GM23338 (cell line): ENCODE data around the gene TGFBI. TPM values are rescaled to one million over a fixed set of nuclear protein-coding genes. Genes with fewer than 3 reads are reported as not detected.

Source experiments
- ATAC-seq: fragments of 200-7000 bp; cut with Tn5 transposase; 3 replicates; pipeline ENCODE4 v1.9.1; 2020
- DNase-seq: peaks from one replicate; pipeline ENCODE4 v3.0.0-alpha.2; 2015; ENCODE audit warnings: low spot score
- H2AFZ ChIP-seq: fragments of 200-600 bp; sonication (generic); 2 replicates; pipeline ENCODE4 v1.8.0; 2016; ENCODE audit warnings: antibody characterized with exemption, mild to moderate bottlenecking, moderate library complexity
- H3F3A ChIP-seq: fragments of 200-600 bp; sonication (generic); replicated peaks from 2 replicates; pipeline ENCODE4 v1.8.0; 2017; ENCODE audit warnings: antibody characterized with exemption, mixed run types, low read depth
- H3K27ac ChIP-seq: fragments of 200-600 bp; sonication (generic); 2 replicates; pipeline ENCODE4 v1.6.1; 2016; ENCODE audit warnings: low read depth
- H3K27me3 ChIP-seq: fragments of 200-600 bp; sonication (generic); 2 replicates; pipeline ENCODE4 v1.8.0; 2016; ENCODE audit warnings: mild to moderate bottlenecking, mixed run types, moderate library complexity; ENCODE audit not compliant: insufficient read depth
- H3K36me3 ChIP-seq: fragments of 200-600 bp; sonication (generic); 2 replicates; pipeline ENCODE4 v1.8.0; 2016; ENCODE audit warnings: mild to moderate bottlenecking; ENCODE audit not compliant: insufficient read depth
- H3K4me1 ChIP-seq: fragments of 200-600 bp; sonication (generic); 2 replicates; pipeline ENCODE4 v1.8.0; 2016; ENCODE audit warnings: mild to moderate bottlenecking, moderate library complexity; ENCODE audit not compliant: insufficient read depth
- H3K4me2 ChIP-seq: fragments of 200-600 bp; sonication (generic); 2 replicates; pipeline ENCODE4 v1.7.1; 2017; ENCODE audit warnings: mixed run types
- H3K4me3 ChIP-seq: fragments of 200-600 bp; sonication (generic); 2 replicates; pipeline ENCODE4 v1.6.1; 2016; ENCODE audit warnings: mixed run types
- H3K79me2 ChIP-seq: fragments of 200-600 bp; sonication (generic); replicated peaks from 2 replicates; pipeline ENCODE4 v1.8.0; 2017; ENCODE audit warnings: mild to moderate bottlenecking; ENCODE audit not compliant: insufficient read depth
- H3K9me2 ChIP-seq: fragments of 200-600 bp; sonication (generic); 2 replicates; pipeline ENCODE4 v1.8.0; 2017; ENCODE audit not compliant: insufficient read depth
- H4K20me1 ChIP-seq: fragments of 200-600 bp; sonication (generic); replicated peaks from 2 replicates; pipeline ENCODE4 v1.8.0; 2017; ENCODE audit warnings: mild to moderate bottlenecking; ENCODE audit not compliant: insufficient read depth
- H3K27ac Mint-ChIP-seq: 2 replicates; pipeline ENCODE4 v1.8.0; 2020; ENCODE audit warnings: inconsistent platforms, mild to moderate bottlenecking, moderate library complexity, mixed read lengths
- H3K27me3 Mint-ChIP-seq: 3 replicates; pipeline ENCODE4 v1.8.0; 2022; ENCODE audit warnings: low read depth, mild to moderate bottlenecking, moderate library complexity, mixed read lengths, inconsistent platforms; ENCODE audit not compliant: insufficient read depth, poor library complexity
- H3K36me3 Mint-ChIP-seq: 3 replicates; pipeline ENCODE4 v1.8.0; 2021; ENCODE audit warnings: low read depth, mild to moderate bottlenecking, inconsistent platforms, moderate library complexity, mixed read lengths
- H3K4me1 Mint-ChIP-seq: 3 replicates; pipeline ENCODE4 v1.8.0; 2020; ENCODE audit warnings: mild to moderate bottlenecking, inconsistent platforms, mixed read lengths
- H3K4me3 Mint-ChIP-seq: 3 replicates; pipeline ENCODE4 v1.8.0; 2021; ENCODE audit warnings: moderate library complexity, mild to moderate bottlenecking, inconsistent platforms, mixed read lengths
- H3K9me3 Mint-ChIP-seq: 3 replicates; pipeline ENCODE4 v1.8.0; 2020; ENCODE audit warnings: moderate library complexity, mild to moderate bottlenecking, inconsistent platforms, mixed read lengths
- CREB1 ChIP-seq: fragments of 250-450 bp; sonication (Bioruptor Pico); IDR thresholded peaks from 2 replicates; pipeline ENCODE4 v1.5.0; 2020; ENCODE audit warnings: low read depth, mild to moderate bottlenecking, moderate library complexity
- EZH2 ChIP-seq: fragments of 200-600 bp; sonication (generic); IDR thresholded peaks from one replicate; pipeline ENCODE4 v1.8.0; 2017; ENCODE audit warnings: antibody characterized with exemption, mild to moderate bottlenecking, low read depth; ENCODE audit not compliant: unreplicated experiment
- EZH2phosphoT487 ChIP-seq: fragments of 200-600 bp; sonication (generic); IDR thresholded peaks from one replicate; pipeline ENCODE4 v1.8.1; 2018; ENCODE audit warnings: antibody characterized with exemption; ENCODE audit not compliant: unreplicated experiment
- JUNB ChIP-seq: IDR thresholded peaks from one replicate; pipeline ENCODE4 v1.6.1; 2016; ENCODE audit warnings: antibody characterized with exemption; ENCODE audit not compliant: unreplicated experiment
- NANOG ChIP-seq: IDR thresholded peaks from 2 replicates; pipeline ENCODE4 v1.6.1; 2016; ENCODE audit warnings: antibody characterized with exemption, borderline replicate concordance
- POLR2AphosphoS5 ChIP-seq: IDR thresholded peaks from 2 replicates; pipeline ENCODE4 v1.6.1; 2016; ENCODE audit warnings: antibody characterized with exemption, low read depth
- STAT1 ChIP-seq: IDR thresholded peaks from one replicate; pipeline ENCODE4 v1.6.1; 2016; ENCODE audit warnings: antibody characterized with exemption; ENCODE audit not compliant: unreplicated experiment
- ZNF114 ChIP-seq: fragments of 250-450 bp; sonication (Bioruptor Pico); IDR thresholded peaks from 2 replicates; pipeline ENCODE4 v1.5.0; 2020; ENCODE audit warnings: mild to moderate bottlenecking, moderate library complexity
- ZNF331 ChIP-seq: fragments of 250-450 bp; sonication (Bioruptor Pico); IDR thresholded peaks from 2 replicates; pipeline ENCODE4 v1.5.0; 2020; ENCODE audit warnings: low read depth, mild to moderate bottlenecking, moderate library complexity
- polyA plus RNA-seq: library from polyadenylated mRNA; unstranded; fragments of >200 nt; fragmentation: Nextera tagmentation; extraction: Ambion mirVana; gene quantifications from 2 replicates; pipeline ENCODE4 v1.2.1, GENCODE V29; 2016
- total RNA-seq: library from RNA; depleted of rRNA; stranded (reverse); fragments of >200 nt; shearing (Covaris generic); gene quantifications from 2 replicates; pipeline ENCODE4 v1.2.3, GENCODE V29; 2014
- TF ChIP-seq, protein P1 (sequence below): IDR thresholded peaks from 2 replicates; pipeline ENCODE4 v1.6.1; 2016; ENCODE audit warnings: antibody characterized with exemption
- TF ChIP-seq, protein P2 (sequence below), 2 experiments: fragments of 200-600 bp in 1 of 2; sonication (generic) in 1 of 2; conservative IDR thresholded peaks; 2 replicates each; pipeline versions ENCODE4 v1.5.1 to v1.6.1; 2016 to 2017; ENCODE audit warnings: antibody characterized with exemption in 2 of 2, low read depth in 2 of 2, mild to moderate bottlenecking in 2 of 2, moderate library complexity in 1 of 2
- TF ChIP-seq, protein P3 (sequence below): fragments of 250-450 bp; sonication (Bioruptor Pico); IDR thresholded peaks from 2 replicates; pipeline ENCODE4 v1.5.0; 2020; ENCODE audit warnings: mild to moderate bottlenecking, moderate library complexity
- TF ChIP-seq, protein P4 (sequence below): IDR thresholded peaks from one replicate; pipeline ENCODE4 v1.6.1; 2018; ENCODE audit warnings: antibody characterized with exemption; ENCODE audit not compliant: unreplicated experiment

Gene TGFBI
- total and polyA plus RNA-seq, 2 experiments from 2014 or later, result 8.9 to 9.4 TPM

DNA sequence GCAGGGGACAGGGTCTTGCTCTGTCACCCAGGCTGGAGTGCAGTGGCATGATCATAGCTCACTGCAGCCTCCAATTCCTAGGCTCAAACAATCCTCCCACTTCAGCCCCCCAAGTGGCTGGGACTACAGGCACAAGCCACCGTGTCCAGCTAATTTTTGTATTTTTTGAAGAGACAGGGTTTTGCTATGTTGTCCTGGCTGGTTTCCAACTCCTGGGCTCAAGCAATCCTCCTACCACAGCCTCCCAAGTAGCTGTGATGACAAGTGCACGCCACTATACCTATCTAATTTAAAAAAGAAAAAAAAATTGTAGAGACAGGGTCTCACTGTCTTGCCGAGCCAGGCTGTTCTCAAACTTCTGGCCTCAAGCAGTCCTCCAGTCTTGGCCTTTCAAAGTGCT lies 42.4 kb upstream of the TGFBI start:
- ATAC-seq (no peak), DNase-seq (no peak)
- no peaks in the 10 kb centered on the region for H3K27me3 Mint-ChIP-seq
- H2AFZ ChIP-seq, result no peak overlapping the region
- H3K36me3 ChIP-seq, result no peaks in the 10 kb centered on the region
- TF ChIP-seq NANOG (no peak), CREB1 (CRISPR knock-in tag) (no peak), ZNF331 (CRISPR knock-in tag) (no peak), EZH2 (no peak), POLR2AphosphoS5 (no peak), ZNF114 (CRISPR knock-in tag) (no peak), EZH2phosphoT487 (no peak), STAT1 (no peak), JUNB (no peak)
- TF ChIP-seq, protein P1, sequence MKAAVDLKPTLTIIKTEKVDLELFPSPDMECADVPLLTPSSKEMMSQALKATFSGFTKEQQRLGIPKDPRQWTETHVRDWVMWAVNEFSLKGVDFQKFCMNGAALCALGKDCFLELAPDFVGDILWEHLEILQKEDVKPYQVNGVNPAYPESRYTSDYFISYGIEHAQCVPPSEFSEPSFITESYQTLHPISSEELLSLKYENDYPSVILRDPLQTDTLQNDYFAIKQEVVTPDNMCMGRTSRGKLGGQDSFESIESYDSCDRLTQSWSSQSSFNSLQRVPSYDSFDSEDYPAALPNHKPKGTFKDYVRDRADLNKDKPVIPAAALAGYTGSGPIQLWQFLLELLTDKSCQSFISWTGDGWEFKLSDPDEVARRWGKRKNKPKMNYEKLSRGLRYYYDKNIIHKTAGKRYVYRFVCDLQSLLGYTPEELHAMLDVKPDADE, result no peak
- TF ChIP-seq, protein P2, sequence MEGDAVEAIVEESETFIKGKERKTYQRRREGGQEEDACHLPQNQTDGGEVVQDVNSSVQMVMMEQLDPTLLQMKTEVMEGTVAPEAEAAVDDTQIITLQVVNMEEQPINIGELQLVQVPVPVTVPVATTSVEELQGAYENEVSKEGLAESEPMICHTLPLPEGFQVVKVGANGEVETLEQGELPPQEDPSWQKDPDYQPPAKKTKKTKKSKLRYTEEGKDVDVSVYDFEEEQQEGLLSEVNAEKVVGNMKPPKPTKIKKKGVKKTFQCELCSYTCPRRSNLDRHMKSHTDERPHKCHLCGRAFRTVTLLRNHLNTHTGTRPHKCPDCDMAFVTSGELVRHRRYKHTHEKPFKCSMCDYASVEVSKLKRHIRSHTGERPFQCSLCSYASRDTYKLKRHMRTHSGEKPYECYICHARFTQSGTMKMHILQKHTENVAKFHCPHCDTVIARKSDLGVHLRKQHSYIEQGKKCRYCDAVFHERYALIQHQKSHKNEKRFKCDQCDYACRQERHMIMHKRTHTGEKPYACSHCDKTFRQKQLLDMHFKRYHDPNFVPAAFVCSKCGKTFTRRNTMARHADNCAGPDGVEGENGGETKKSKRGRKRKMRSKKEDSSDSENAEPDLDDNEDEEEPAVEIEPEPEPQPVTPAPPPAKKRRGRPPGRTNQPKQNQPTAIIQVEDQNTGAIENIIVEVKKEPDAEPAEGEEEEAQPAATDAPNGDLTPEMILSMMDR (conservative IDR thresholded peaks at IDR 0.05; ENCODE audit: low read depth in 2 of 2), result no peak
- TF ChIP-seq, protein P3, sequence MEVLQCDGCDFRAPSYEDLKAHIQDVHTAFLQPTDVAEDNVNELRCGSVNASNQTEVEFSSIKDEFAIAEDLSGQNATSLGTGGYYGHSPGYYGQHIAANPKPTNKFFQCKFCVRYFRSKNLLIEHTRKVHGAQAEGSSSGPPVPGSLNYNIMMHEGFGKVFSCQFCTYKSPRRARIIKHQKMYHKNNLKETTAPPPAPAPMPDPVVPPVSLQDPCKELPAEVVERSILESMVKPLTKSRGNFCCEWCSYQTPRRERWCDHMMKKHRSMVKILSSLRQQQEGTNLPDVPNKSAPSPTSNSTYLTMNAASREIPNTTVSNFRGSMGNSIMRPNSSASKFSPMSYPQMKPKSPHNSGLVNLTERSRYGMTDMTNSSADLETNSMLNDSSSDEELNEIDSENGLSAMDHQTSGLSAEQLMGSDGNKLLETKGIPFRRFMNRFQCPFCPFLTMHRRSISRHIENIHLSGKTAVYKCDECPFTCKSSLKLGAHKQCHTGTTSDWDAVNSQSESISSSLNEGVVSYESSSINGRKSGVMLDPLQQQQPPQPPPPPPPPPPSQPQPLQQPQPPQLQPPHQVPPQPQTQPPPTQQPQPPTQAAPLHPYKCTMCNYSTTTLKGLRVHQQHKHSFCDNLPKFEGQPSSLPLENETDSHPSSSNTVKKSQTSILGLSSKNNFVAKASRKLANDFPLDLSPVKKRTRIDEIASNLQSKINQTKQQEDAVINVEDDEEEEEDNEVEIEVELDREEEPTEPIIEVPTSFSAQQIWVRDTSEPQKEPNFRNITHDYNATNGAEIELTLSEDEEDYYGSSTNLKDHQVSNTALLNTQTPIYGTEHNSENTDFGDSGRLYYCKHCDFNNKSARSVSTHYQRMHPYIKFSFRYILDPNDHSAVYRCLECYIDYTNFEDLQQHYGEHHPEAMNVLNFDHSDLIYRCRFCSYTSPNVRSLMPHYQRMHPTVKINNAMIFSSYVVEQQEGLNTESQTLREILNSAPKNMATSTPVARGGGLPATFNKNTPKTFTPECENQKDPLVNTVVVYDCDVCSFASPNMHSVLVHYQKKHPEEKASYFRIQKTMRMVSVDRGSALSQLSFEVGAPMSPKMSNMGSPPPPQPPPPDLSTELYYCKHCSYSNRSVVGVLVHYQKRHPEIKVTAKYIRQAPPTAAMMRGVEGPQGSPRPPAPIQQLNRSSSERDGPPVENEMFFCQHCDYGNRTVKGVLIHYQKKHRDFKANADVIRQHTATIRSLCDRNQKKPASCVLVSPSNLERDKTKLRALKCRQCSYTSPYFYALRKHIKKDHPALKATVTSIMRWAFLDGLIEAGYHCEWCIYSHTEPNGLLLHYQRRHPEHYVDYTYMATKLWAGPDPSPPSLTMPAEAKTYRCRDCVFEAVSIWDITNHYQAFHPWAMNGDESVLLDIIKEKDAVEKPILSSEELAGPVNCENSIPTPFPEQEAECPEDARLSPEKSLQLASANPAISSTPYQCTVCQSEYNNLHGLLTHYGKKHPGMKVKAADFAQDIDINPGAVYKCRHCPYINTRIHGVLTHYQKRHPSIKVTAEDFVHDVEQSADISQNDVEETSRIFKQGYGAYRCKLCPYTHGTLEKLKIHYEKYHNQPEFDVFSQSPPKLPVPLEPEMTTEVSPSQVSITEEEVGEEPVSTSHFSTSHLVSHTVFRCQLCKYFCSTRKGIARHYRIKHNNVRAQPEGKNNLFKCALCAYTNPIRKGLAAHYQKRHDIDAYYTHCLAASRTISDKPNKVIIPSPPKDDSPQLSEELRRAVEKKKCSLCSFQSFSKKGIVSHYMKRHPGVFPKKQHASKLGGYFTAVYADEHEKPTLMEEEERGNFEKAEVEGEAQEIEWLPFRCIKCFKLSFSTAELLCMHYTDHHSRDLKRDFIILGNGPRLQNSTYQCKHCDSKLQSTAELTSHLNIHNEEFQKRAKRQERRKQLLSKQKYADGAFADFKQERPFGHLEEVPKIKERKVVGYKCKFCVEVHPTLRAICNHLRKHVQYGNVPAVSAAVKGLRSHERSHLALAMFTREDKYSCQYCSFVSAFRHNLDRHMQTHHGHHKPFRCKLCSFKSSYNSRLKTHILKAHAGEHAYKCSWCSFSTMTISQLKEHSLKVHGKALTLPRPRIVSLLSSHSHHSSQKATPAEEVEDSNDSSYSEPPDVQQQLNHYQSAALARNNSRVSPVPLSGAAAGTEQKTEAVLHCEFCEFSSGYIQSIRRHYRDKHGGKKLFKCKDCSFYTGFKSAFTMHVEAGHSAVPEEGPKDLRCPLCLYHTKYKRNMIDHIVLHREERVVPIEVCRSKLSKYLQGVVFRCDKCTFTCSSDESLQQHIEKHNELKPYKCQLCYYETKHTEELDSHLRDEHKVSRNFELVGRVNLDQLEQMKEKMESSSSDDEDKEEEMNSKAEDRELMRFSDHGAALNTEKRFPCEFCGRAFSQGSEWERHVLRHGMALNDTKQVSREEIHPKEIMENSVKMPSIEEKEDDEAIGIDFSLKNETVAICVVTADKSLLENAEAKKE (CRISPR knock-in tag), result no peak
- TF ChIP-seq, protein P4, sequence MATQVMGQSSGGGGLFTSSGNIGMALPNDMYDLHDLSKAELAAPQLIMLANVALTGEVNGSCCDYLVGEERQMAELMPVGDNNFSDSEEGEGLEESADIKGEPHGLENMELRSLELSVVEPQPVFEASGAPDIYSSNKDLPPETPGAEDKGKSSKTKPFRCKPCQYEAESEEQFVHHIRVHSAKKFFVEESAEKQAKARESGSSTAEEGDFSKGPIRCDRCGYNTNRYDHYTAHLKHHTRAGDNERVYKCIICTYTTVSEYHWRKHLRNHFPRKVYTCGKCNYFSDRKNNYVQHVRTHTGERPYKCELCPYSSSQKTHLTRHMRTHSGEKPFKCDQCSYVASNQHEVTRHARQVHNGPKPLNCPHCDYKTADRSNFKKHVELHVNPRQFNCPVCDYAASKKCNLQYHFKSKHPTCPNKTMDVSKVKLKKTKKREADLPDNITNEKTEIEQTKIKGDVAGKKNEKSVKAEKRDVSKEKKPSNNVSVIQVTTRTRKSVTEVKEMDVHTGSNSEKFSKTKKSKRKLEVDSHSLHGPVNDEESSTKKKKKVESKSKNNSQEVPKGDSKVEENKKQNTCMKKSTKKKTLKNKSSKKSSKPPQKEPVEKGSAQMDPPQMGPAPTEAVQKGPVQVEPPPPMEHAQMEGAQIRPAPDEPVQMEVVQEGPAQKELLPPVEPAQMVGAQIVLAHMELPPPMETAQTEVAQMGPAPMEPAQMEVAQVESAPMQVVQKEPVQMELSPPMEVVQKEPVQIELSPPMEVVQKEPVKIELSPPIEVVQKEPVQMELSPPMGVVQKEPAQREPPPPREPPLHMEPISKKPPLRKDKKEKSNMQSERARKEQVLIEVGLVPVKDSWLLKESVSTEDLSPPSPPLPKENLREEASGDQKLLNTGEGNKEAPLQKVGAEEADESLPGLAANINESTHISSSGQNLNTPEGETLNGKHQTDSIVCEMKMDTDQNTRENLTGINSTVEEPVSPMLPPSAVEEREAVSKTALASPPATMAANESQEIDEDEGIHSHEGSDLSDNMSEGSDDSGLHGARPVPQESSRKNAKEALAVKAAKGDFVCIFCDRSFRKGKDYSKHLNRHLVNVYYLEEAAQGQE, result no peak
- no peaks in the 10 kb centered on the region for H3K27me3 ChIP-seq
- no peaks in the 10 kb centered on the region for H3K36me3 Mint-ChIP-seq
- H4K20me1 ChIP-seq, result 0 out of 2 replicates have a peak, but pooled peaks cover 3% of the 10 kb centered on the region
- H3K9me2 ChIP-seq, result no peaks in the 10 kb centered on the region
- H3F3A ChIP-seq, result no peaks in the 10 kb centered on the region
- H3K4me3 ChIP-seq, result no peak overlapping the region
- no peak overlapping the region for H3K4me3 Mint-ChIP-seq
- H3K9me3 Mint-ChIP-seq, result no peaks in the 10 kb centered on the region
- no peak overlapping the region for H3K27ac Mint-ChIP-seq
- no peak overlapping the region for H3K27ac ChIP-seq
- H3K4me2 ChIP-seq, result no peak overlapping the region
- peaks cover 2% of the 10 kb centered on the region; the same call in 1 of the 3 replicates for H3K4me1 Mint-ChIP-seq
- no peaks in the 10 kb centered on the region for H3K4me1 ChIP-seq
- H3K79me2 ChIP-seq, result no peaks in the 10 kb centered on the region
